Ishikawa (cell line): ENCODE results near the gene BRI3.

Source experiments
- EGR1 ChIP-seq: IDR thresholded peaks from 2 replicates; pipeline ENCODE4 v1.6.1; 2012
- EP300 ChIP-seq: IDR thresholded peaks from 2 replicates; pipeline ENCODE4 v1.6.1; 2012; ENCODE audit warnings: borderline replicate concordance
- RAD21 ChIP-seq: IDR thresholded peaks from 2 replicates; pipeline ENCODE4 v1.6.1; 2012; ENCODE audit warnings: low read depth
- TAF1 ChIP-seq: IDR thresholded peaks from 2 replicates; pipeline ENCODE4 v1.6.1; 2012; ENCODE audit warnings: low read depth, mild to moderate bottlenecking
- YY1 ChIP-seq: IDR thresholded peaks from 2 replicates; pipeline ENCODE4 v1.6.1; 2012; ENCODE audit warnings: low read depth
- TF ChIP-seq, protein P1 (sequence below): IDR thresholded peaks from 2 replicates; pipeline ENCODE4 v1.6.1; 2012; ENCODE audit warnings: low read depth, mild to moderate bottlenecking
- TF ChIP-seq, protein P2 (sequence below): IDR thresholded peaks from 2 replicates; pipeline ENCODE4 v1.6.1; 2012

DNA sequence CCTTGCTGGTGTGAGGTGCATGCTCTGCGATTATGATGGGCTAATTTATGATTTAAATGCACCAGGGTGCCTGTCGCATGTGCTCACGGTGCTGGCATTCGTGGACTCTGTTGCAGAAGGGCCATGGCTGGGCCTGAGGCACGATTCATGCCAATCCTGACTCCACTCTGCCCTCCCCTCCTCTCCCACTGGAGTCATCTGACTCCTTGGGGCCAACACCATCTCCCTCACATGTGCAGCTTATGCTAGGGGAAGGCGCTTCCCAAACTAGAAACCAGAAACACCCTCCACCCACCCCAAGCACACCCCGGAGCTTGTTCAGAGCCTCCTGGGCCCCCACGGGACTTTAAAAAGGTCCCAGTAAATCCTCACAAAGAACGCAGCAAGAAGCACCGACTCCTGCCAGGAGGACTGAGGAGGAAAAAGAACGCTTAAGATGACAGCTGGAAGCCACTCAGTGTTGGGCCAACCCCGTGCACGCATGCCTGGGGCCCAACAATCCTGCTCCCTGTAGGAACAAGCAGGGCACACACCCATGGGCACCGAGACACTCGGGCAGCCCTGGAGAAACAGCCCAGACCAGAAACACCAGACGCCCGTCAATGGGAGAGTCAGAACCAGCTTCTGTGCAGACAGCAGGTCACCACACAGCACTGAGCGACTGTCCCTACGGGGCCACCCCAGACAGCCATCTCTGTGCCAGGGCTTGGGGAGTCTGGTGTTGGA, 14.1 kb downstream of the BRI3 start:
- TF ChIP-seq RAD21: no peak
- TF ChIP-seq TAF1: no peak
- no peak for TF ChIP-seq EP300
- TF ChIP-seq YY1: no peak
- TF ChIP-seq, protein P1, sequence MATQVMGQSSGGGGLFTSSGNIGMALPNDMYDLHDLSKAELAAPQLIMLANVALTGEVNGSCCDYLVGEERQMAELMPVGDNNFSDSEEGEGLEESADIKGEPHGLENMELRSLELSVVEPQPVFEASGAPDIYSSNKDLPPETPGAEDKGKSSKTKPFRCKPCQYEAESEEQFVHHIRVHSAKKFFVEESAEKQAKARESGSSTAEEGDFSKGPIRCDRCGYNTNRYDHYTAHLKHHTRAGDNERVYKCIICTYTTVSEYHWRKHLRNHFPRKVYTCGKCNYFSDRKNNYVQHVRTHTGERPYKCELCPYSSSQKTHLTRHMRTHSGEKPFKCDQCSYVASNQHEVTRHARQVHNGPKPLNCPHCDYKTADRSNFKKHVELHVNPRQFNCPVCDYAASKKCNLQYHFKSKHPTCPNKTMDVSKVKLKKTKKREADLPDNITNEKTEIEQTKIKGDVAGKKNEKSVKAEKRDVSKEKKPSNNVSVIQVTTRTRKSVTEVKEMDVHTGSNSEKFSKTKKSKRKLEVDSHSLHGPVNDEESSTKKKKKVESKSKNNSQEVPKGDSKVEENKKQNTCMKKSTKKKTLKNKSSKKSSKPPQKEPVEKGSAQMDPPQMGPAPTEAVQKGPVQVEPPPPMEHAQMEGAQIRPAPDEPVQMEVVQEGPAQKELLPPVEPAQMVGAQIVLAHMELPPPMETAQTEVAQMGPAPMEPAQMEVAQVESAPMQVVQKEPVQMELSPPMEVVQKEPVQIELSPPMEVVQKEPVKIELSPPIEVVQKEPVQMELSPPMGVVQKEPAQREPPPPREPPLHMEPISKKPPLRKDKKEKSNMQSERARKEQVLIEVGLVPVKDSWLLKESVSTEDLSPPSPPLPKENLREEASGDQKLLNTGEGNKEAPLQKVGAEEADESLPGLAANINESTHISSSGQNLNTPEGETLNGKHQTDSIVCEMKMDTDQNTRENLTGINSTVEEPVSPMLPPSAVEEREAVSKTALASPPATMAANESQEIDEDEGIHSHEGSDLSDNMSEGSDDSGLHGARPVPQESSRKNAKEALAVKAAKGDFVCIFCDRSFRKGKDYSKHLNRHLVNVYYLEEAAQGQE: no peak
- TF ChIP-seq, protein P2, sequence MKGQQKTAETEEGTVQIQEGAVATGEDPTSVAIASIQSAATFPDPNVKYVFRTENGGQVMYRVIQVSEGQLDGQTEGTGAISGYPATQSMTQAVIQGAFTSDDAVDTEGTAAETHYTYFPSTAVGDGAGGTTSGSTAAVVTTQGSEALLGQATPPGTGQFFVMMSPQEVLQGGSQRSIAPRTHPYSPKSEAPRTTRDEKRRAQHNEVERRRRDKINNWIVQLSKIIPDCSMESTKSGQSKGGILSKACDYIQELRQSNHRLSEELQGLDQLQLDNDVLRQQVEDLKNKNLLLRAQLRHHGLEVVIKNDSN: no peak
- TF ChIP-seq EGR1: no peak
